Astrocyte of the spinal cord (primary cell): ENCODE measurements around the gene INPP5A.

Experiments used
- DNase-seq: peaks from one replicate; pipeline ENCODE4 v3.0.0; 2011; ENCODE audit warnings: low read depth, low spot score
- H3K4me3 ChIP-seq: 2 replicates; pipeline ENCODE4 v1.5.1; 2011; ENCODE audit warnings: low read depth, mild to moderate bottlenecking, low read length, moderate library complexity
- in situ Hi-C: cut with HindIII; loops from 2 replicates; pipeline ENCODE4 v1.10.0; 2017; ENCODE audit warnings: low sequenced_read_pairs
- TF ChIP-seq, protein P1 (sequence below): IDR thresholded peaks from 2 replicates; pipeline ENCODE4 v1.5.1; 2012; ENCODE audit warnings: low read depth, mild to moderate bottlenecking, low read length, inconsistent platforms

INPP5A gene

DNA sequence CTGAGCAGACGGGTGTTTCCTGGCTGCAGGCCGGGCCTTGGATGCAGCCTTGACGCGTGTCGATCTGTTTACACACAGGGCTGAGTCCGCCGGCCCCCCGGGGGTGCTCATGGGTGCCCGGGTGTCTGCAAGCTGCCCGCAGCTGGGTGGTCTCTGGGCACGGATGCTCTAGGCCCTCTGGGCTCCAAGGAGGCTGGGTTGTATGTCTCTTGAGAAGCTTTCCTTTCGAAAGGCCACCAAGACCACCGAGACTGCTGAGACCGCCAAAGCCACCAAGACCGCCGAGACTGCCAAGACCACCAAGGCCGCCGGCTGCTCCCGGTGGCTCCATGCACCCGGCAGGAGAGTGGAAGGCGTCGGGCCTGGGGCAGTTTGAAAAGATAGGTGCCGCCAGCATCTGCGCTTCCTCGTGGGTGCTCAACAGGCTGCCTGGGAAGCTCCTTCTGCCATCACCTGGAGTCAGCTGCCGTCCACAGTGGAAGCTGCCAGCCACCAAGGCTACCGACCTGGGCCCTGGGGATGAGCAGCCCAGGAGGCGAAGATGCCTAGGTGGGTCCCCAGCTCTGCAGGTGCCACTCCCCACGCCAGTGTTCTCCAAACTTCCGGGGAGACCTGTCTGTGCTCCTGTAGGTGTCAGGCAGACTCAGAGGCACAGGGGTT is 121.1 kb downstream of the INPP5A start:
- DNase-seq = no peak
- in situ Hi-C loops = no loop called here
- TF ChIP-seq, protein P1, sequence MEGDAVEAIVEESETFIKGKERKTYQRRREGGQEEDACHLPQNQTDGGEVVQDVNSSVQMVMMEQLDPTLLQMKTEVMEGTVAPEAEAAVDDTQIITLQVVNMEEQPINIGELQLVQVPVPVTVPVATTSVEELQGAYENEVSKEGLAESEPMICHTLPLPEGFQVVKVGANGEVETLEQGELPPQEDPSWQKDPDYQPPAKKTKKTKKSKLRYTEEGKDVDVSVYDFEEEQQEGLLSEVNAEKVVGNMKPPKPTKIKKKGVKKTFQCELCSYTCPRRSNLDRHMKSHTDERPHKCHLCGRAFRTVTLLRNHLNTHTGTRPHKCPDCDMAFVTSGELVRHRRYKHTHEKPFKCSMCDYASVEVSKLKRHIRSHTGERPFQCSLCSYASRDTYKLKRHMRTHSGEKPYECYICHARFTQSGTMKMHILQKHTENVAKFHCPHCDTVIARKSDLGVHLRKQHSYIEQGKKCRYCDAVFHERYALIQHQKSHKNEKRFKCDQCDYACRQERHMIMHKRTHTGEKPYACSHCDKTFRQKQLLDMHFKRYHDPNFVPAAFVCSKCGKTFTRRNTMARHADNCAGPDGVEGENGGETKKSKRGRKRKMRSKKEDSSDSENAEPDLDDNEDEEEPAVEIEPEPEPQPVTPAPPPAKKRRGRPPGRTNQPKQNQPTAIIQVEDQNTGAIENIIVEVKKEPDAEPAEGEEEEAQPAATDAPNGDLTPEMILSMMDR = no peak
- no peak overlapping the region for H3K4me3 ChIP-seq

DNA sequence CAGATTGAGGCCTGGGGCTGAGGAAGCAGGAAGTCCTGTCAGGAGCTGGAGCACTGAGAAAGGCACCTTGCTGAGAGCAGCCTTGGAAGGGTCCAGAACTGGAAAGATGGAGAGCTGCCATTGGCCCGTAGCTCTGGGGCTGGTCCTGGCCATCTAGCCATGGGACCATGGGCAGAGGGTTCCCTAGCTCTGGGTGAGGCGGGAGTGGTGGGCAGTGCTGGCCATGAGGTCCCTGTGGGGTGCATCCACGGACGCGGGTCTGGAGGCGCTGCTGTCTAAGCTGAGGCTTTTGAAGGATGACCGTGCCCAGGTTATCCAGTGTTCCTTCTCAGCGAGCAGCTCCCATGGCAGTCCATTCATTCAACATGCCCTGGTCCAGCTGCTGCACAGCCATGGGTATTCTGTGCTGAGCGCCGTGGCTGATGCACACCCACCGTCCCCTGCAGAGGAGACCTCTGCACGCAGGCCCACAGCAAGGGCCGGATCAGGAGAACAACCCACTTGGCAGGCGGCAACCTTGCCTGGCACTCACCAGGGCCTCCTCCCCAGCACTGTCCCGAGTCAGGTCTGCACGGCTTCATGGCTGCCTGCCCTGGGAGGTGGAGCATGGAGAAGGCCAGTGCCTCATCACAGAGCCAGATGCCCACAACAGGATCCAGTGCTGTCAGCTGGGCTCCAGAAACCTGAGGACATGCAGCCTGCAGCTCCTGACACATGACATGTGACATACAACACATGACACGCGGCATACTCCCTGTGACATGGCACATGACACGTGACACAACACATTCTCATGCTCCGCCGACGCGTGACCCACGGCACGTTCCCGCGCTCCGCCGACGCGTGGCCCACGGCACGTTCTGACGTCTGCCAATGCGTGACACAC is 121.9 kb downstream of the INPP5A start:
- in situ Hi-C loops = no loop called here
- DNase-seq = no peak
- H3K4me3 ChIP-seq = no peak overlapping the region
- TF ChIP-seq, protein P1 = no peak

DNA sequence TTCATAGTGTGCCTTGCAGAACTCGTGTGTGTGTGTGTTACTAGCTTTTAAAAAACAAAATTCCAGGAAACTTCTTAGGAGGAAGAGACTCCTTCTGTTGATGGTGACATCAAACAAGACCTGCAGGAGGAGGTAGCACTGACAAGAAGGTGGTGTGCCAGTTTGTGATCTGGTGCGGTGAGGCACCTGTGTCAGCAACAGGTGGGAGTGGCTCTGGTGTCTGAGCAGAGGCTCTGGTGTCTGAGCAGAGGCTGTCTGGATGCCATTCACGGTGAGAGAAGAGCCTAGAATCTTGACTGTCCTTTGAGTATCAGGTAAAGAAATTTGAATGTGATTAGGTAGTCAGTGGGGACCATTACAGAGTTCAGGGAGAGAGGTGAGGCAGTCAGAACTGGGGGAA is 122.8 kb downstream of the INPP5A start:
- no peak overlapping the region for H3K4me3 ChIP-seq
- in situ Hi-C loops = no loop called here
- no peak for DNase-seq
- TF ChIP-seq, protein P1 = no peak

DNA sequence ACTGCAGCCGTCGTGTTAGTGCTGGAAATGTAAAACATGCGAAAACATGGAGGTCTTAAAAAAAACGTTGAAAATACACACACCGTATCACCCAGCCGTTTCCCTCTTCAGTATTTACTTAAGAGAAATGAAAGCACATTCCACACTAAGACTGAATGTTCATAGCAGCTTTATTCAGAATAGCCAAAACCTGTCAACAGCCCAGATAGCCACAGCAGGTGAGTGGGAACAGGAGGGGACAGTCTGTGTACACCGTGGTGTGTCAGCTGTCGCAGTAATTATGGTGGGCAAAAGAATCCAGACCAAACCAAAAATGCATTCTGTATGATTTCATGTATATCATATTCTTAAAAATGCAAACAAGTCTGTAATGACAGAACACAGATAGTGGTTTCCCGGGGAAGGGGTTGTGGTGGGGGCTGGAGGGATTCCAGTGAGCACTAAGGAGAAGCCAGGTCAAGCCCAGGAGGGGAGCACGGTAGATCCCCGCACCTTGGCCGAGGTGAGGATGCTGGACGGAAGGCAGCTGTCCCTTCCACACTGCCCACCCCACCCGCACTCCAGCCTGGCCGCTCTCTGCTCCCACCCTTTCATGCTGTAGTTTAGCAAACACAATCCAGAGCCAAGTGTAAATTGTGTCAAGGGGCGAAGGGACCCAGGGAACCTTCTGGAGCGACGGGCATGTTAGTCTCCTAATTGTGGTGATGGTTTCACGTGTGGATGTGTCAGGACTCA is 124.8 kb downstream of the INPP5A start:
- DNase-seq = no peak
- no peak overlapping the region for H3K4me3 ChIP-seq
- TF ChIP-seq, protein P1 = no peak
- in situ Hi-C loops = no loop called here

DNA sequence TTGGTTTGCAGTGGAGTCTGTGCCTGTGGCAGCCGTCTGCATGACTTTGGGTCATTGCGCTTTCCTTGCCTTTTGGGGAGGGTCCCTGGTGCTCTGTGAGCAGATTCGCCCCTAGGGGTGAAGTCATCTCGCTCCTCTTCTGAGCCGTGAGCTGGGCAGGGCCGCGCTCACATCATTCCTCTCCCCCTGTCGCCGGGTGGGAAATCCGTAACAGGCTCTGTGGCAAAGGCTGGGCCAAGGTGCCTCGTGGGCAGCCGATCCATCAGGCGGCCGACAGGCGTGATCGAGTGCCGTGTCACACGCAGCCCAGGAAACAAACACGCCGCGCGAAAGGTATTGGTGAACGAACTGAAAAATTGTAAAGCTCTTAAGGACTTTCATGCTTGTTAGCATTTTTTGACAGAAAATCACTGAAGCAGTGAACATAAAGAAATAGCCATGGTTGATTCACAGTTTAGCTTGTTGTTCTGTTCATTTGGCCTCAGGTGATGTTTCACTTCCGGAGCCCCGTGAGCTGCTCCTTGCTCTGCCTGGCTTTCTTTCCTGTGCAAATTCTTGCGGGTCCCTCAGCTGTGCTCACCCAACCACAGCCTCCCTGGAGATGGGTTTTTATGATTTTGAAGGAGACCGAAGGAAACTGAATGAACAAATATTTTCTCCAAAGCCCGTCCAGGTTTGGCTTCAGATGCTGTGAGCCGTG is 126.2 kb downstream of the INPP5A start:
- no peak for DNase-seq
- in situ Hi-C loops = no loop called here
- TF ChIP-seq, protein P1 = no peak
- no peak overlapping the region for H3K4me3 ChIP-seq

DNA sequence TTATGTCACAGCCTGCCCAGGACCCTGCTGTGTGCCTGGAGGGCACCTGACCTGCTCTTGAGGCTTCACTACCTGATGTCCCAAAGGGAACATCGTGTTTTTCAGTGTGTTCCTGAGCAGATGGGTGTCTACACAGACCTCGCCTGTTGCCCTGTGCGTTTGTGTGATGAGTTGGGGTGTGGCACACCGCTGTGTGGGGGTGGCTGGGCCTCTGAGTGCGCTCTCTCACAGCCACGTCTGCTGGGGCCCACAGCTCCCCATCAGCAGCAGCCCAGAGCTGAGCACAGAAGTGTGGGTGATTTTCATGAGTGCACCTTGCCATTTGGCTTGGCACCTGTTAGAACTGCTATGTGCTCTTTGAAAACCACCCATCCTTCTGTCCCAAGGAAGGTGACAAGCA is 126.8 kb downstream of the INPP5A start:
- DNase-seq = no peak
- TF ChIP-seq, protein P1 = no peak

More for the DNA sequence above, 126.8 kb downstream of the INPP5A start:
- in situ Hi-C loops = no loop called here
- H3K4me3 ChIP-seq = no peak overlapping the region
